MV-4-11 (cell line): ENCODE data around the gene PARP3.

Experiments
- DNase-seq: peaks from one replicate; lab custom pipeline; 2025; lab: John Stamatoyannopoulos, UW

PARP3 gene

DNA sequence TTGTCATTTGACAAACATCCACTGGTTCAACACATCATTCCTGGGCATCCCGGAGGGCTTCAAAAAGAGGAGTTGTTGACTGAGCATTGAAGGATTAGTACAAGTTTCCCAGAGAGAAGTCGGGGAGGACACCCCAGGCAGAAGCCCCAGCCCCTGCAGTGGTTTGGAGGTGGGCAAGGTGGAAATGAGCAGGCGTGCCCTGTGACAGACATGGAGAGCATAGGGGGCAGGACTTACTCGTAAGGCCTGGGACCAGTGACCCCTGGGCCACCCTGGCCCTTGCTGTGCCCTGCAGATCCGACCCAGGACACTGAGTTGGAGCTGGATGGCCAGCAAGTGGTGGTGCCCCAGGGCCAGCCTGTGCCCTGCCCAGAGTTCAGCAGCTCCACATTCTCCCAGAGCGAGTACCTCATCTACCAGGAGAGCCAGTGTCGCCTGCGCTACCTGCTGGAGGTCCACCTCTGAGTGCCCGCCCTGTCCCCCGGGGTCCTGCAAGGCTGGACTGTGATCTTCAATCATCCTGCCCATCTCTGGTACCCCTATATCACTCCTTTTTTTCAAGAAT, 5.9 kb downstream of the PARP3 start:
- DNase-seq, result no peak

DNA sequence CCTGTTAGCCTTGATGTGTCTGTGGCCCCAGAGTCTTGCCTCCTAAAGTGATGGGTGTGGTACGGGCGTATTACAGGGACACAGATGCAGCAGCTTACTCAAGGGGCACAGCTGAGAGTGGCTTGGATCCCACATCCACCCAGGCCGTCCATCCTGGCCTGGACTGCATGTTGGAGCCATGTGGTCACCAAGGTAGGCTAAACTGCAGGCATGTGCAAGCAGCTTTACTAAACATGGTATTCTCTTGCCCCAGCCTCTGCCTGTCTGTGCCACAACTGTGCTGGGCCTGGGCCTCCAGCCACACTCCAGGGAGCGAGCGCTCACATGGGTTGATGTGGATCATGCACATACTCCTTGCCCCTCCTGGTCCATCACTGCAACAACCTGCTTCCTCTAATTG, 7.0 kb downstream of the PARP3 start:
- DNase-seq, result no peak

DNA sequence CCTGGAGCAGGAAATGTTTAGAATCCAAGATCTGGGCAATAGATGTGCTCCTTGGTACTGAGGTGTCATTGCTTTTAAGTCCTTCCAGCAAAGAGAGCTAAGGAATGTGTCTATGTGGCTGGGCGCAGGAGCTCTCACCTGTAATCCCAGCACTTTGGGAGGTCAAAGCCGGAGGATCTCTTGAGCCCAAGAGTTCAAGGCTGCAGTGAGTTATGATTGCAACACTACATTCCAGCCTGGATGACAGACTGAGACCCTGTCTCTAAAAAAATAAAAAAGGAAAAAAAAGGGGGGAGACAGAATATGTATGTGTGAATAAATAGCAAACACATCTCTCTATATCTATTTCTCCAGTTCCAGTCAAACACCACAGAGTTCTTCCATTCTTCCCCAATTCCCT, 8.7 kb downstream of the PARP3 start:
- no peak for DNase-seq

DNA sequence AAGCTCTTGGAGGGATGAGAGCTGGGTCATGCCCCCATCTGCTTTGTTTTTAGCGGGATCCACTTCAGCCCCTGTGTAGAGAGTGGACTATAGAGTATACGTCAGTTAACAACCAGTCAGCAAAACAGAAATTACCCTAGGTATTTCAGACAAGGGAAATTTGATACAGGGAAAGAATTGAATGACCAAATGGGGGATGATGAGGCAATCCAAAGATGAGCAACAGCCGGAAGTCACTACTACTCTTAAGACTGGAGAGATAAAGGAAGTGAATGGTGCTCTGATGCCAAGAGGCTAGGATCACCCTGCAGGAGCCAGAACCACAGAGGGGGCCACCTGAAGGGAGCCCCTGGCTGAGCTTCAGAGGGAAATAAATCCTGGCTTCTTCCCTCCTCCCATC, 11.3 kb downstream of the PARP3 start:
- DNase-seq, result peak; percentile 86

DNA sequence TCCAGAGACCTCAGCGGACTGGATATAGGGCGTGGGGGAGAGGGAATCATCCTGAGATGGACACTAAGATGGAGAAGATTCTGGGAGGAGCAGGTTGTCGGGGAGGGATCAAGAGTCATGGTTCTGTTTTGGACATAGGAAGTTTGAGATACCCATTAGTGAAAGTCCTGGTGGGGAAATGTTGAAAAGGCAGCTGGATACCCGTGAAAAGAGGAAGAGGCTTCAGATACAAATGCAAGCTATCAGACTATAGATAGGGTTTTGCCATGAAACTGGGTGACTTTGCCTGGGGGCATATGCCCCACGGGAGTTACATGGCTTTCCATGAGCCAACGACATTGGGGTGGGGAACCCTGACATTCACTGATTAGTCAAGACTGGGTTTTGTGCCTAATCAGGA, 11.9 kb downstream of the PARP3 start:
- peak; percentile 79 for DNase-seq

DNA sequence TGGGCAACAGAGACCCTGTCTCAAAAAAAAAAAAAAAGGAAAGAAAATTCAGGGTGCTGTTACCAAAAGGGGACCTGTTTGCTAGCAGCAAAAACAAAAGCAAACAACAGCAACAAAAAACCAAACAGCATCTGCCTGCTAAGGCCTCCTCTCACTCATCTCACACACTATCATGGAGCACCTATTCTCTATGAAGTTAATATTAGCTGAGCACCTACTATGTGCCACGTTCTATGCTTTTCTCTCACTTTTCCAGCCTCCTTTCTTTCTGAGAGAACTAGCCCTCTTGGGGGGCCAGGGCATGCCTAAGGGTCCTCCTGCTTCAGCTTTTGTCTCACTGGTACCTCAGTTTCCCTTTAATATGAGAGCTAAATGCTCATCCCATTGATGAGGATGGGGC, 12.6 kb downstream of the PARP3 start:
- no peak for DNase-seq

DNA sequence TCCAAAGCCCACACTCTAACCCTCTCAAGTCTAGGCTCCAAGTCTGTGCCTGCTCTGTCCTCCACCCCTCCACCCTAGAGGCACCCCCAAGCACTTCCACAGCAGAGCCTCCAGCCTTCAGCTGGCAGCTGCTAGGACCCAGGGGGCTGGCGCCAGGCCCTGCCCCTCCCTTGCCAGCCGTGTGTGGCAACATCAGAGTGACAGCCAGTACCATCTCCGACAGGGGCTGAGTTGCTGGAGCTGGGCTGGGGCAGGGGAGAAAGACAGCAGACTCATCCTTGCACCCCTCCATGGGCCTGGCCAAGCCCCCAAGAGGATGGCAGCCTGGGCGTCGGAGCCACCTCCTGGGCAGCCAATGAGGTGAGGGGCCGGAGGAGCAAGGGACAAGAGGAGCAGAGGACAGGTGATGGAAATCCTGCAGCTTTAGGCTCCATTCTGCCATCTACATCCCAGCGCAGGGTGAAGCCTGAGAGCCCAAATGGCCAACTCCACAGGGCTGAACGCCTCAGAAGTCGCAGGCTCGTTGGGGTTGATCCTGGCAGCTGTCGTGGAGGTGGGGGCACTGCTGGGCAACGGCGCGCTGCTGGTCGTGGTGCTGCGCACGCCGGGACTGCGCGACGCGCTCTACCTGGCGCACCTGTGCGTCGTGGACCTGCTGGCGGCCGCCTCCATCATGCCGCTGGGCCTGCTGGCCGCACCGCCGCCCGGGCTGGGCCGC, 13.2 kb downstream of the PARP3 start, which contains the start of gene GPR62:
GPR62 (plus strand) TSS at position 207 of the 718 bp plus-strand sequence; CDS start at position 479, 272 bp downstream.
- no peak for DNase-seq

DNA sequence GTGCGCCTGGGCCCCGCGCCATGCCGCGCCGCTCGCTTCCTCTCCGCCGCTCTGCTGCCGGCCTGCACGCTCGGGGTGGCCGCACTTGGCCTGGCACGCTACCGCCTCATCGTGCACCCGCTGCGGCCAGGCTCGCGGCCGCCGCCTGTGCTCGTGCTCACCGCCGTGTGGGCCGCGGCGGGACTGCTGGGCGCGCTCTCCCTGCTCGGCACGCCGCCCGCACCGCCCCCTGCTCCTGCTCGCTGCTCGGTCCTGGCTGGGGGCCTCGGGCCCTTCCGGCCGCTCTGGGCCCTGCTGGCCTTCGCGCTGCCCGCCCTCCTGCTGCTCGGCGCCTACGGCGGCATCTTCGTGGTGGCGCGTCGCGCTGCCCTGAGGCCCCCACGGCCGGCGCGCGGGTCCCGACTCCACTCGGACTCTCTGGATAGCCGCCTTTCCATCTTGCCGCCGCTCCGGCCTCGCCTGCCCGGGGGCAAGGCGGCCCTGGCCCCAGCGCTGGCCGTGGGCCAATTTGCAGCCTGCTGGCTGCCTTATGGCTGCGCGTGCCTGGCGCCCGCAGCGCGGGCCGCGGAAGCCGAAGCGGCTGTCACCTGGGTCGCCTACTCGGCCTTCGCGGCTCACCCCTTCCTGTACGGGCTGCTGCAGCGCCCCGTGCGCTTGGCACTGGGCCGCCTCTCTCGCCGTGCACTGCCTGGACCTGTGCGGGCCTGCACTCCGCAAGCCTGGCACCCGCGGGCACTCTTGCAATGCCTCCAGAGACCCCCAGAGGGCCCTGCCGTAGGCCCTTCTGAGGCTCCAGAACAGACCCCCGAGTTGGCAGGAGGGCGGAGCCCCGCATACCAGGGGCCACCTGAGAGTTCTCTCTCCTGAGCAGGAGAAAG, 14.0 kb downstream of the PARP3 start:
- DNase-seq, result no peak

DNA sequence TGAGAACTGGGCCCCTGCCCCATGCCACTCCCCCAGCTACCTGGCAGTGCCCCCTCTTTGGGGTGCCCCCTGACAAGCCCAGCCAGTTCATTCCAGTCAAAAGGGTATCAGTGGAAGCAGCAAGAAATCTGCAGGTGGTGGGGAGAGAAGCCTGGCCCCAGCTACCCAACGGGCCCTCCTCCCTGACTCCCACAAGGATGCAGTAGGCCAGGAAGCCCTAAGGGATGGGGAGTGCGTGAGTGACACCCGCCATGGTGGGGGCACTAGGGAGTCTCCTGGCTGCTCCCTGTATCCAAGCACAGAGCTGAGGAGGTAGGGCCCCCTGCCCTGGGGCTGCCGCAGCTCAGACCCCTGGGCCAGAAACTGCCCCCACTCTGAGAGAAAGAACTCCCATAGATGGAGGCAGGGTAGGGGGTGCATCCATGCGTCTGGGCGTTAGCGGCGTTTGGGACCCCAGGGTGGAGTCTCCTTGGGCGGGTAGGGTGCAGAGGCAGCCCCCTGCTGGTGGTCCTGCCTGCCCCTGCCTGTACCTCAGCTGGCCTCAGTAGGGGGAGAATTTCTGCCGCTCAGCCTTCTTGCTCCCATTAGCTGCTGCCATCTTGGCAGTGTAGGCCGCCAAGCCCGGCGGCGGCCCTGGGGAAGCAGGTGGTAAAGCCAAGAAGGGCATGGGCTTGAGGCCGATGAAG, 15.5 kb downstream of the PARP3 start:
- DNase-seq, result no peak

DNA sequence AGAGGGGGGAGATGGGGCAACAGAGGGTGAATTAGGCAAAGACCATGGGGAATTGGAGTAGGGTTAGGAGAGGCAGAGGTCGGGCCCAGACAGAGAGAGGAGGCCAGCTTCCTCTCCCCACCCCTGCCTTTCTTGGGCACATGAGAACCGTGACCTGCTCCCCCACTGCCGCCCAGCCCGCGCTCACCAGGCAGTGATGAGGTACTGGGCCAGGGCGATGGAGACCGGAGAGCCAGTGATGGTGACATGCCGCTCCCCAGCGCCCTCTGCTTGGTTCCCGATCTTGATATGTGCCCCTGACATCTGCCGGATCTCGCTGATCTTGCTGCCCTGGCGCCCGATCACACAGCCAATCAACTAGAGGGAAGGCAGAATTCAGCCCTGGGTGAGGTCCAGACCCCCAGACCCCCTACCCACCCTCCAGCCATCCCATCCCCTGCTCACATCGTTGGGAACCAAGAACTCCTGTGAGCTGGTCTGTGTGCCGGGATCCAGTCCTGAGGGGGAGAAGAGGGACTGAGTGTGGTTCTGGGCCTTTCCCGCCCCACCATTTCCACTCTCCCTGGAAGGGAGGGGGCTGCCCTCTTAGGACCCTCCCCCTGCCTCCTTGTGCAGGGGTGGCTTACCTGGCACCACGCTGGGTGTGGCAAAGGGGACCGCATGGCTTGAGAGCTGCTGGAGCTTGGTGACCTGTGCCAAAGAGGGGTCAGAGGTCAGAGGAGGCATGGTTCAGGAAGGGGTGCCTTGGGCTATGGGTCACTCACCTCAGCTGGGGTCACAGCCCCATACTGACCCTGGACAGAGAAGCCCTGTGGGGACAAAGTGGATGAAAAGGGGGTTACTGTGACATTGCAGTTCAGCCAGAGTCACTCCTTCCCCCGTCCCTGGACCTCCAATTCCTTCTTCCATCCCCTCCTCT, 16.7 kb downstream of the PARP3 start:
- no peak for DNase-seq

DNA sequence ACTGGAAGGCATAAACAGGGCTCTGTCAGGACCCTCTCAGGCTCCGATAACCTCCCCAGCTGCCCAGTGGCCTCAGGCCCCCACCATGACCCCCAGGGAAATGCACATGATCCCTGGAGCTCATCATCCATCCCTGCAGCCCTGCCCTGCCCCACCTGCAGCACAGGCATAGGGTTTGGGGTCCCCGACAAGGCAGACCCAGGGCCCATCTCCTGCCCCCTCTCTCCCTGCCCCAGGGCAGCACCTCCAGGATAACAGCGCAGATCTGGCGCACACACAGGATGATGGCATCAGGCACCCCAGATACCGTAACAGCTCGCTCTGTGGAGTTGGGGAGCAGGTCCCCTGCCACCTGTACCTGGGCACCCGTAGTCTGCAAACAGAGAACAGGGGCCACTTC, 17.5 kb downstream of the PARP3 start:
- no peak for DNase-seq

DNA sequence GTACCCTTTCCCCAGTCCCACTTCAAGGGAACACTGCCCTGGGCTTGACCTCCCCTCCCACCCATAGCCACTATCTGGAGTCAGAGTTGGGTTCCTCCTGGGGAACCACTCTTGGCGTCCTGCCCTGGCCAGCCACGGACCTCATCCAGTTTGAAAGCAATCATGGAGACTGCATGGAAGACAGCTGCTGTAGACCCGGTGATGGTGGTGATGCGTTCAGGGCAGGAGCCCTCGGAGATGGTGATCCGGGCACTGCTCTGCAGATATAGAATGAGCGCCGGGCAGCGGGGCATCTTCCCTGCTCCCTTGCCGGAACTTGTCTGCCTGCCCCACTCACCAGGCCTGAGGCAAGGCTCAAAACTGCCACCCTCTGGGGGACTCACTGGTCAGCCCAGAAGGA, 18.2 kb downstream of the PARP3 start:
- no peak for DNase-seq

DNA sequence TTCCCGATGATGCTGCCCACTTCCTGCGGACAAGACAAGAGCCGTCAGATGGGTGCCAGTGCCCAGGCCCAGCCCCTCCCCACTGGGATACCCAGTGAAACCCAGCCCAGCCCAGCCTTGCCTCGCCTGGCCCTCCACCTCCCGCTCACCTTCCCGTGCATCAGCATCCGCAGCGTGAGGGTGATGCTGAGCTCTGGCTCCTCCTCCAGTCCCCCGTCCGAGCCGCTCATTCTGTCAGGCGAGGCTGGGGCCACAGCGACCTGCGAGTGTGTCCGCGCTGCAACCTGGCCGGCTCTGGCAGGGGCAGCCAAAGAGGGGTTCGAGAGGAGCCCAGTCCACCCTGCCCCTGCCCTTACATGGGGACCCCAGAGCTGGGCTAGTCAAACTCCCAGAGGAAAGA, 18.8 kb downstream of the PARP3 start:
- no peak for DNase-seq

DNA sequence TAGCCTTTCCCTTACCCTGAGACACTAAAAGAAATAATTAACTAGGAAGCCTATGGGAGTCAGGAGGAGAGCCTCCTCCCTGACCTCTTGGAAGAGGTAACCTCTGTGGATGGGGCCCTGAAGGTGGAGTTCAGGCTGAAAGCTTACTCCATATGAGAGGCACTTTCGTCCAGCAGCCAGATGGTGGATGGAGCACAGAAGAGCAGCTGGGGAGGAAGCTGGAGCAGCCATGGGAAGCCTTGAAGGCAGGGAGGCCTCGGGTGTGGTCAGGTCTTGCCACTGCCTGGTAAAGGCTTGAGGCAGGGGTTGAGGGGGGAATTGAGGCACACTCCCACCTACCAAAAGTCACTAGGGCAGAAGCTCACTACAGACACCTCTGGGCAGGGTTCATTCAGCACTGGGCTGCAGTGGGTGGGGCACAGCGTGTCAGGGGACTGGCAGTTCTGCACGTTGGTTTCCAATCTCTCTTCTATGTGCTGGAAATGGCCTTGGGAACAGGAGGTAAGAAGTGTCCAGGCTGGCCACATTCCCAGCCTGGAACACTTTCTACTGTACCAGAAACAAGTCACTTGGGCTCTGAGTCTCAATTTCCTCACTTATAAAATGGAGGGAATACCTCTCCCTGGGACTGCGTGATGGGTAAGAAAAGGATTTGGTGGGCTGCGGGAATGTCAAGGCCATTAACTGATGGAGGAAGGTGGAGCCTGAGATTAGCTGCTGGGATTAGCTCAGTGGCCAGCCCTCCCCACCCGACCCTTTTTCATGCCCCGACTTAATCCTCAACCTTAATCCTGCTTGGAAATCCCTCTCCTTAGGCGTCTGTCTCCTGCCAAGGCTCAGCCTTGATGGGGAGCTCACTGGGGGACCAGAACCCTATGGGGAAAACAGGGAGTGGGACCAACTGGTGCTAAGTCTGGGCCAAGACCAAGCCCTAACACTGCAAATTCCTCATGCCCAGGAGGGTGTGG, 19.7 kb downstream of the PARP3 start:
- DNase-seq, result no peak

DNA sequence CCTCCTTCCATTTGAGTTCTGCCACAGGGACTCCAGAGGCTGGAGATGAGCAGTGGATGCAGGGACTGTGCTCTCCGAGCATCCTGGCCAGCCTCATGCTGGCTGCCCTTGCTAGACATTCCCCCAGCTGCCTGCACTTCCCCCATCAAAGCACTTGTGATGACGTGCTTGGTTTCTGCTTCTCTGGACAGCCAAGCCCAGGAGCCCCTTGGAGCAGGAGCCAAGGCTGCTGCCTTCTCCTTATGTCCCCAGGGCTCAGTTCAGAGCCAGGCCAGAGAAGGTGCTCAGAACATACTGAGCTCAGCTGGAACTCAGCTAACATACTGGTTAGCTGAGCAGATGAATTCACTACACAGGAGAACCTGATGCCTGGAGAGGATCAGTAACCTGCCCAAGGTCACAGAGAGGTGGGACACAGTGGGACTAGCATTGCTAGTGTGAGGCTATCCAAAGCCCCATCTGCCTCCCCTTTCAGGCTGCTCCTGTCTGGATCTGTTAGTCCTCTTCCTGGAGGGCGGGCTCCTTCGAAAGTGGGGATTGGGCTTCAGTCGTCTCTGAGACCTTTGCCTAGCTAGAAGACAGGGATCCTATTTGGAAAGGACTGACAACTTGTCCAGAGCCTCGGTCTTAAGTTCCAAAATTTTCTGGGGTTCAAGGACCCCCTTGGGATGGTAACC, 20.8 kb downstream of the PARP3 start:
- DNase-seq, result no peak

DNA sequence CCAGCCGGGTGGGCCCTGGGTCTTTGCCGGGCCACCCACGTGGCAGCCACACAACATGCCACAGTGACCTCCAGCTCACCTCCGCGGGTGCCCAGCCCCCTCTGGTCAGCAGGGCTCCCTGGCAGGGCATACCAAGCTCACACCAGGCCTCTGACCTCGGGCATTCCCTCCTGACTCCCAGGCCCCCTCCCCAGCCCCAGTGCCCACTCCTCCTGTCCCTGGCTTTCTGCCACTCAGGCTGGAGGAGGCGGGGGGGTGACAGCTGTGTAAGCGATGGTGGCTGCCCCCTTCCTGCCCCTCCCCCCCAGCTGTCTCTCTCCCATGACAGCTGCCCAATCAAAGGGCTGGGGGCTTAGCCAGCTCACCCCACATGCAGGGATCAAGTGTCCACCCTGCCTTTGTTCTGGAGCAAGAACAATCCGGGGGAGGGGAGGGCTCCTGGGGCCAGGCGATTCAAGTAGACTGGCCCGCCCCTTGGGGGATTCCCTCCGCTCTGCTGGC, 21.8 kb downstream of the PARP3 start:
- DNase-seq, result no peak

DNA sequence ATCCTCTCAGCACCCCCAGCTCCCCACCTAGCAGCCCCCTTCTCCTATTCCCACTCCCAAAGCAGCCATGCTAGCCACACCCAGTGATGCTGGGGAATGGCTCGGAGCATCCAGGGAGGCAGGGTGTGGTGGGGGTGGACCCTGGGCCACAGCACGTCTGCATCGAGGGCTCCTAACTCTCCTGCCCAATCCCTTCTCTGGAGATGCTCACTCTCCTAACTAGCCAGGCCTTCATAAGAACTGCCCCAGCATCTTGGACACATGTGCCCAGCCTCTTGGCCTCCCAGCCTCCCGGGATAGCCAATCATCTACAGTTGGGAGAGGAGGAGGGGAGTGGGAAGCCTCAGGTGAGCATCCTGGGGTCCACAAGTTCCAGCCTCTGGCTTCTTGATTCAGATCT, 22.4 kb downstream of the PARP3 start:
- no peak for DNase-seq

DNA sequence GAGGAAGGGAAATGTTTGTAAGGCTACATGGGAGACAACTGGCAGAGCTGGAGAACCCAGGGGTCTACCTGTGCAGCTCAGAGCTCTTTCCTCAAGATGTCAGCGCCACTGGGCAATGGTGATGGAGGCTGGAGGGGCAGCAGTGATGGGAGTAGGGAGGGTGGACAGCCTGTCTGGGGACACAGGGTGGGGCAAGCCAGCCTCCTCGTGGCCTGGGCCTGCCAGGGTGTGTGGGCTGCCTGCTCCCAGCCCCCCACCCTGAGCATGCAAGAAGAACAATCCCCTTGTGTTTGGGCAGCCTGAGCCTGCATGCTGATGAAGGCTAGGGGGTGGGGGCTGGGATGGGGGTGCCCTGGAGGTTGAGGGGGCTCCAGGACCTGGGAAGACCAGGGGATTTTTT, 23.9 kb downstream of the PARP3 start:
- no peak for DNase-seq

DNA sequence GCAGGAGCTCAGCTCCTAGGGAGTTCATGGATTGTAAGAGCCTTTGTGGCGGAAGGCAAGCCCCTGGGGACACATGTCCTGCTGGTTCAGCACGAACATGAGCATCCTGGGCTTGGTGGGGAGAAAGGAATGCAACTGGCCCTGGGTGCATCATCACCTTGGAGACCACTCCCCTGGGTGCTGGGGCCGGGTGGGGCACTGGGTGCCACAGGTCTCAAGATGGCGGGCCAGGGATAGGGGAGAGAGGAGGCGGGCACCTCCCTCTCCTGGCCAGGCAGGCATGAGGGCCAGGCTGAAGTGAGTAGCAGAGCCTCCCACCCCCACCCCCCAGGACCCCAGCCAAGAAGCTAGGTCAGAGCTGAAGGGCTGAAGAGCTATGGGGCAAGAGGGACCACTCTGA, 24.3 kb downstream of the PARP3 start:
- DNase-seq, result no peak
